Colonic mucosa (tissue), 4 donors: Measurements from ENCODE around the gene DCAF10. TPM values are rescaled to one million over a fixed set of nuclear protein-coding genes. Genes with fewer than 3 reads are reported as not detected.

Experiments used
- DNase-seq: peaks from one replicate; pipeline ENCODE4 v3.0.0-alpha.2; 2020
- H3K27ac ChIP-seq: fragments of 200-600 bp; one replicate; pipeline ENCODE4 v1.8.0; 2021
- H3K27me3 ChIP-seq: fragments of 200-600 bp; one replicate; pipeline ENCODE4 v1.8.0; 2021
- H3K36me3 ChIP-seq: fragments of 200-600 bp; one replicate; pipeline ENCODE4 v1.8.0; 2021
- H3K4me1 ChIP-seq: fragments of 200-600 bp; one replicate; pipeline ENCODE4 v1.8.0; 2021; ENCODE audit warnings: mild to moderate bottlenecking
- H3K4me3 ChIP-seq: fragments of 200-600 bp; one replicate; pipeline ENCODE4 v1.8.0; 2021
- H3K9ac ChIP-seq, 2 donors: one replicate each; pipeline ENCODE4 v1.7.0; 2013; ENCODE audit warnings: control low read depth in 2 of 2, low read depth in 2 of 2, low read length in 2 of 2
- H3K9me3 ChIP-seq: fragments of 200-600 bp; one replicate; pipeline ENCODE4 v1.8.0; 2021
- CTCF ChIP-seq: fragments of 200-600 bp; IDR thresholded peaks from one replicate; pipeline ENCODE4 v1.8.0; 2022; ENCODE audit warnings: antibody characterized with exemption, mild to moderate bottlenecking
- intact Hi-C: fragments of 100-400 bp; cut with DNase I; formaldehyde crosslinking; loops from one replicate; pipeline ENCODE4 v1.14.1; 2022
- total RNA-seq, 2 donors: library from RNA; stranded (reverse); fragmentation: NEBNext Ultra II Directional in 1 of 2; extraction: Animal tissue kit (Norgen Biotek cat#: 25700) in 1 of 2; gene quantifications; one replicate each; pipeline ENCODE4 v1.2.1, GENCODE V29; 2021
- donor health status: healthy.
- donor health status: DM: no; HTN: no; CAD: no.
- donor health status: DM: no; HTN: no; CAD: no.

DCAF10 gene
- total RNA-seq, 2 donors from 2014 or later, result 25.4 to 32.7 TPM

GRCh38 chr9:37856551-37856950 is 56.0 kb downstream of the DCAF10 start:
- no peak for TF ChIP-seq CTCF

GRCh38 chr9:37859043-37859442 is 58.4 kb downstream of the DCAF10 start:
- intact Hi-C loops, result no loop called here
- Histone ChIP-seq H3K36me3 (peaks cover 7% of the 10 kb centered on the region), H3K27me3 (no peaks in the 10 kb centered on the region), H3K9me3 (no peaks in the 10 kb centered on the region), H3K27ac (no peak overlapping the region), H3K4me3 (no peak overlapping the region), H3K9ac (no peak overlapping the region), H3K4me1 (no peaks in the 10 kb centered on the region)
- DNase-seq, result no peak
- TF ChIP-seq CTCF, result no peak

More at GRCh38 chr9:37856551-37856950, 56.0 kb downstream of the DCAF10 start:
- no peaks in the 10 kb centered on the region for H3K27me3 ChIP-seq
- no peak for DNase-seq
- H3K4me1 ChIP-seq, result no peaks in the 10 kb centered on the region
- H3K36me3 ChIP-seq, result peaks cover 5% of the 10 kb centered on the region
- intact Hi-C loops, result no loop called here
- no peak overlapping the region for H3K27ac ChIP-seq
- no peaks in the 10 kb centered on the region for H3K9me3 ChIP-seq
- H3K9ac ChIP-seq, result no peak overlapping the region
- H3K4me3 ChIP-seq, result no peak overlapping the region

- Histone ChIP-seq H3K36me3 (peaks cover 7% of the 10 kb centered on the region), H3K4me1 (no peaks in the 10 kb centered on the region), H3K9ac (no peak overlapping the region), H3K4me3 (no peak overlapping the region), H3K9me3 (no peaks in the 10 kb centered on the region), H3K27me3 (no peaks in the 10 kb centered on the region), H3K27ac (no peak overlapping the region)
- intact Hi-C loops, result no loop called here
- TF ChIP-seq CTCF, result no peak
- no peak for DNase-seq
Measured at GRCh38 chr9:37862530-37862929, 61.9 kb downstream of the DCAF10 start.

- Histone ChIP-seq H3K36me3 (no peaks in the 10 kb centered on the region), H3K9me3 (no peaks in the 10 kb centered on the region), H3K9ac (no peak overlapping the region), H3K27ac (no peak overlapping the region), H3K4me1 (no peaks in the 10 kb centered on the region), H3K4me3 (no peak overlapping the region), H3K27me3 (no peaks in the 10 kb centered on the region)
- intact Hi-C loops, result no loop called here
- no peak for DNase-seq
- no peak for TF ChIP-seq CTCF
Measured at GRCh38 chr9:37870081-37870798, 69.6 kb downstream of the DCAF10 start.

- H3K36me3 ChIP-seq, result no peaks in the 10 kb centered on the region
- H3K27me3 ChIP-seq, result no peaks in the 10 kb centered on the region
- intact Hi-C loops, result no loop called here
- H3K4me3 ChIP-seq, result no peak overlapping the region
- H3K27ac ChIP-seq, result no peak overlapping the region
- H3K9ac ChIP-seq, result no peak overlapping the region
- no peaks in the 10 kb centered on the region for H3K9me3 ChIP-seq
- no peaks in the 10 kb centered on the region for H3K4me1 ChIP-seq
- peak; percentile 18 for DNase-seq
- TF ChIP-seq CTCF, result no peak
Measured at GRCh38 chr9:37870799-37871176, 70.2 kb downstream of the DCAF10 start.
